Measurements from ENCODE around the gene TTC34. TPM values are rescaled to one million over a fixed set of nuclear protein-coding genes. Genes with fewer than 3 reads are reported as not detected.

TTC34 gene
- polyA plus RNA-seq, 1 of the 3 experiments (the other 2 are of a cell fraction) = 0.16 TPM

DNA sequence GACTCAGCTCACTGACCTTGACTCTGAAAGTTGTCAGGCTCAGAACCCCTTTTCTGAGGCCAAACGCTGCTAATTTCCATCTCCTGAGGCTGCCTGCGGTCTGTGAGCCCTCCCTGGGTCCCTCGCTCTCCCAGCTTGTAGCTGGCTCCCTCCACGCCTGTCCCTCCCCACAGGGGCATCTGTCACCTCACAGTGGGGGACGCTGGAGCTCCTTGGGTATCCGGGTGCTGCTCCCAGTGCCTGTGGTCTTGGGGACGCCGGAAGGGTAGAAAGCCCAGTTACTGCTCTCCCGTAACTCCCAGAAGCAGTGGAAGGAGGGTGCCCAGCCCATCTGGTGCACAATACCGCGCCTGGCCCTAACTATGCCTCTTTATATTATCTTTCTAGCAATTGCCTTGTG lies 155.7 kb downstream of the TTC34 start:
- Histone ChIP-seq H3F3A (replicated peaks; ENCODE audit: insufficient read depth) (no peaks in the 10 kb centered on the region), H3K4me1 (ENCODE audit: control insufficient read depth in 1 of 2, insufficient read depth in 2 of 2, low read depth in 1 of 2, low read length in 1 of 2) (peaks cover 0 to 18% of the 10 kb centered on the region in 2 experiments; a peak in 1 of 4 replicates), H3K36me3 (replicated peaks in 1 of 2; ENCODE audit: control insufficient read depth in 1 of 2, insufficient read depth in 2 of 2, low read length in 1 of 2) (no peaks in the 10 kb centered on the region), H3K27ac (ENCODE audit: low read depth in 2 of 2, low read length in 1 of 2) (no peak overlapping the region), H3K79me2 (ENCODE audit: insufficient read depth) (peaks cover 10% of the 10 kb centered on the region; the same call in 1 of the 2 replicates), H3K4me2 (no peak overlapping the region), H3K4me3 (ENCODE audit: low read depth in 2 of 2, low read length in 1 of 2) (no peak overlapping the region), H2AFZ (ENCODE audit: low read depth) (no peak overlapping the region), H3K9me3 (no peaks in the 10 kb centered on the region), H3K9me2 (no peaks in the 10 kb centered on the region), H4K20me1 (ENCODE audit: insufficient read depth) (no peaks in the 10 kb centered on the region), H3K9ac (no peak overlapping the region), H3K27me3 (ENCODE audit: insufficient read depth) (no peaks in the 10 kb centered on the region)
- ChIA-PET CTCF (interaction anchor here (1.0 kb wide), 1 partner anchor 98 kb away, joined by 3 read pairs; no protein-coding TSS in a partner anchor), POLR2A (no interaction called here)
- WGBS (ENCODE audit: low lambda C conversion rate) = 51% methylated on average over 9 of the region's 11 CpGs
- no peak for DNase-seq
- TF ChIP-seq GATA2 (CRISPR knock-in tag; IDR thresholded peaks at IDR 0.05) (no peak), RCOR1 (IDR thresholded peaks at IDR 0.05; ENCODE audit: low read length) (no peak), YY1 (IDR thresholded peaks at IDR 0.05; ENCODE audit: low read depth) (no peak), FOXJ3 (CRISPR knock-in tag; IDR thresholded peaks at IDR 0.05) (no peak), EP300 (IDR thresholded peaks at IDR 0.05; ENCODE audit: borderline replicate concordance in 1 of 2, low read depth in 1 of 2, low read length in 1 of 2) (no peak), NFIC (IDR thresholded peaks at IDR 0.05; ENCODE audit: borderline replicate concordance) (no peak), GABPA (IDR thresholded peaks at IDR 0.05; ENCODE audit: low read depth) (no peak), TAF1 (IDR thresholded peaks at IDR 0.05; ENCODE audit: borderline replicate concordance, low read depth, low read length) (no peak)
- TF ChIP-seq, protein P1, sequence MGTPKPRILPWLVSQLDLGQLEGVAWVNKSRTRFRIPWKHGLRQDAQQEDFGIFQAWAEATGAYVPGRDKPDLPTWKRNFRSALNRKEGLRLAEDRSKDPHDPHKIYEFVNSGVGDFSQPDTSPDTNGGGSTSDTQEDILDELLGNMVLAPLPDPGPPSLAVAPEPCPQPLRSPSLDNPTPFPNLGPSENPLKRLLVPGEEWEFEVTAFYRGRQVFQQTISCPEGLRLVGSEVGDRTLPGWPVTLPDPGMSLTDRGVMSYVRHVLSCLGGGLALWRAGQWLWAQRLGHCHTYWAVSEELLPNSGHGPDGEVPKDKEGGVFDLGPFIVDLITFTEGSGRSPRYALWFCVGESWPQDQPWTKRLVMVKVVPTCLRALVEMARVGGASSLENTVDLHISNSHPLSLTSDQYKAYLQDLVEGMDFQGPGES (IDR thresholded peaks at IDR 0.05; ENCODE audit: low read depth, low read length) = no peak
- TF ChIP-seq, protein P2, sequence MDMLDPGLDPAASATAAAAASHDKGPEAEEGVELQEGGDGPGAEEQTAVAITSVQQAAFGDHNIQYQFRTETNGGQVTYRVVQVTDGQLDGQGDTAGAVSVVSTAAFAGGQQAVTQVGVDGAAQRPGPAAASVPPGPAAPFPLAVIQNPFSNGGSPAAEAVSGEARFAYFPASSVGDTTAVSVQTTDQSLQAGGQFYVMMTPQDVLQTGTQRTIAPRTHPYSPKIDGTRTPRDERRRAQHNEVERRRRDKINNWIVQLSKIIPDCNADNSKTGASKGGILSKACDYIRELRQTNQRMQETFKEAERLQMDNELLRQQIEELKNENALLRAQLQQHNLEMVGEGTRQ (IDR thresholded peaks at IDR 0.05; ENCODE audit: borderline replicate concordance, low read depth, low read length) = no peak
- TF ChIP-seq, protein P3, sequence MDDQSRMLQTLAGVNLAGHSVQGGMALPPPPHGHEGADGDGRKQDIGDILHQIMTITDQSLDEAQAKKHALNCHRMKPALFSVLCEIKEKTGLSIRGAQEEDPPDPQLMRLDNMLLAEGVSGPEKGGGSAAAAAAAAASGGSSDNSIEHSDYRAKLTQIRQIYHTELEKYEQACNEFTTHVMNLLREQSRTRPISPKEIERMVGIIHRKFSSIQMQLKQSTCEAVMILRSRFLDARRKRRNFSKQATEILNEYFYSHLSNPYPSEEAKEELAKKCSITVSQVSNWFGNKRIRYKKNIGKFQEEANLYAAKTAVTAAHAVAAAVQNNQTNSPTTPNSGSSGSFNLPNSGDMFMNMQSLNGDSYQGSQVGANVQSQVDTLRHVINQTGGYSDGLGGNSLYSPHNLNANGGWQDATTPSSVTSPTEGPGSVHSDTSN (IDR thresholded peaks at IDR 0.05) = no peak
- TF ChIP-seq, protein P4, sequence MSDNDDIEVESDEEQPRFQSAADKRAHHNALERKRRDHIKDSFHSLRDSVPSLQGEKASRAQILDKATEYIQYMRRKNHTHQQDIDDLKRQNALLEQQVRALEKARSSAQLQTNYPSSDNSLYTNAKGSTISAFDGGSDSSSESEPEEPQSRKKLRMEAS (IDR thresholded peaks at IDR 0.05; ENCODE audit: low read depth) = no peak

DNA sequence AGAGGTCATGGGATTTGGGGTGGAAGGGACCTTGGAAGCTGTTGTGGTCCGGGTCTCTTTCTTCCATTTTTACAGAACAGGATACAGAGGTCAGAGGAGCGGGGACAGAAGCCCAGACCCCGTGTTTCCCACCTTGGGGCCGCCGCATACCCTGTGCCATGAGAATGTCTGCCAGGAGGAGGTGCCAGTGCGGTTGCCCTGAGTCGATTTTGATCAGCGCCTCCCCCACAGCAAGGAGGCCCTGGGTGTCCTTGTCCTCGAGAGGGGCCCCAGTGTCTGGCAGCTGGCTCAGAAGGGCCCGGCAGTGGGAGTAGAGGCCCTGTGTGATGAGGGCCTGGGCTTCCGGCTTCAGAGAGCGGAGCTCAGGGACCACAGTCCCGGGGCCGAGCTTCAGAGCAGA lies 156.3 kb downstream of the TTC34 start:
- H3K4me1 ChIP-seq (ENCODE audit: control insufficient read depth in 1 of 2, insufficient read depth in 2 of 2, low read depth in 1 of 2, low read length in 1 of 2) = peaks cover 0 to 18% of the 10 kb centered on the region in 2 experiments; a peak in 1 of 4 replicates

More for the DNA sequence above, 156.3 kb downstream of the TTC34 start:
- no peaks in the 10 kb centered on the region for H3K9me2 ChIP-seq
- H3K36me3 ChIP-seq (replicated peaks in 1 of 2; ENCODE audit: control insufficient read depth in 1 of 2, insufficient read depth in 2 of 2, low read length in 1 of 2) = no peaks in the 10 kb centered on the region
- TF ChIP-seq TCF12 (IDR thresholded peaks at IDR 0.05) (no peak), FOSL2 (IDR thresholded peaks at IDR 0.05; ENCODE audit: borderline replicate concordance, low read depth) (no peak)
- 66% methylated on average over 4 of the region's 14 CpGs for WGBS (ENCODE audit: low lambda C conversion rate)
- no peak overlapping the region for H3K4me2 ChIP-seq
- no peak overlapping the region for H3K4me3 ChIP-seq (ENCODE audit: low read depth in 2 of 2, low read length in 1 of 2)
- H3K79me2 ChIP-seq (ENCODE audit: insufficient read depth) = peaks cover 10% of the 10 kb centered on the region; the same call in 1 of the 2 replicates
- ChIA-PET CTCF (interaction anchor here (1.0 kb wide), 1 partner anchor 97 kb away, joined by 3 read pairs; no protein-coding TSS in a partner anchor), POLR2A (interaction anchor here (0.9 kb wide), 1 partner anchor 59 kb away, joined by 4 read pairs; no protein-coding TSS in a partner anchor)
- H3K9me3 ChIP-seq = no peaks in the 10 kb centered on the region
- no peaks in the 10 kb centered on the region for H3F3A ChIP-seq (replicated peaks; ENCODE audit: insufficient read depth)
- H4K20me1 ChIP-seq (ENCODE audit: insufficient read depth) = no peaks in the 10 kb centered on the region
- H3K27me3 ChIP-seq (ENCODE audit: insufficient read depth) = no peaks in the 10 kb centered on the region
- H3K9ac ChIP-seq = no peak overlapping the region
- DNase-seq = no peak
- no peak overlapping the region for H3K27ac ChIP-seq (ENCODE audit: low read depth in 2 of 2, low read length in 1 of 2)
- H2AFZ ChIP-seq (ENCODE audit: low read depth) = no peak overlapping the region
